Osteoblast (primary cell): ENCODE data around the gene RBM18. TPM values are rescaled to one million over a fixed set of nuclear protein-coding genes. Genes with fewer than 3 reads are reported as not detected.

ENCODE experiments used
- DNase-seq: peaks from one replicate; pipeline ENCODE4 v3.0.0; 2011; ENCODE audit warnings: low spot score, mixed read lengths; ENCODE audit not compliant: insufficient read length; ENCODE audit errors: missing footprints
- H2AFZ ChIP-seq: 2 replicates; pipeline ENCODE4 v1.6.0; 2011; ENCODE audit warnings: mild to moderate bottlenecking, low read length
- H3K27ac ChIP-seq: 2 replicates; pipeline ENCODE4 v1.5.1; 2011; ENCODE audit warnings: mild to moderate bottlenecking, low read depth, low read length, moderate library complexity
- H3K27me3 ChIP-seq: 2 replicates; pipeline ENCODE4 v1.6.0; 2012; ENCODE audit warnings: mild to moderate bottlenecking, control low read depth, inconsistent platforms, low read length, moderate library complexity; ENCODE audit not compliant: insufficient read depth
- H3K36me3 ChIP-seq: 2 replicates; pipeline ENCODE4 v1.5.1; 2011; ENCODE audit warnings: mild to moderate bottlenecking, low read length, control low read depth, moderate library complexity; ENCODE audit not compliant: insufficient read depth
- H3K4me1 ChIP-seq: 2 replicates; pipeline ENCODE4 v1.5.1; 2011; ENCODE audit warnings: mild to moderate bottlenecking, low read length, control low read depth, moderate library complexity; ENCODE audit not compliant: insufficient read depth
- H3K4me2 ChIP-seq: 2 replicates; pipeline ENCODE4 v1.6.0; 2011; ENCODE audit warnings: mild to moderate bottlenecking, low read length; ENCODE audit not compliant: insufficient read depth
- H3K4me3 ChIP-seq: fragments of 200-600 bp; sonication (generic); 3 replicates; pipeline ENCODE4 v1.5.1; 2012; ENCODE audit warnings: mild to moderate bottlenecking, low read length, inconsistent platforms; ENCODE audit not compliant: insufficient read depth
- H3K79me2 ChIP-seq: 2 replicates; pipeline ENCODE4 v1.6.0; 2012; ENCODE audit warnings: mild to moderate bottlenecking, low read length, control low read depth, inconsistent platforms; ENCODE audit not compliant: insufficient read depth
- H3K9me3 ChIP-seq: 2 replicates; pipeline ENCODE4 v1.5.1; 2011; ENCODE audit warnings: low read depth, low read length, control low read depth
- H4K20me1 ChIP-seq: 2 replicates; pipeline ENCODE4 v1.6.0; 2012; ENCODE audit warnings: mild to moderate bottlenecking, low read length, control low read depth; ENCODE audit not compliant: insufficient read depth
- CTCF ChIP-seq: IDR thresholded peaks from 2 replicates; pipeline ENCODE4 v1.5.1; 2011; ENCODE audit warnings: mild to moderate bottlenecking, low read depth, low read length, moderate library complexity; ENCODE audit errors: extremely low read depth
- total RNA-seq: library from RNA; depleted of rRNA; stranded (reverse); fragments of >200 nt; gene quantifications from 2 replicates; pipeline ENCODE4 v1.2.3, GENCODE V29; 2012

RBM18 gene
- total RNA-seq, 1 donor, result 10.9 TPM

- Histone ChIP-seq H3K4me2 (no peak overlapping the region), H3K27ac (no peak overlapping the region), H4K20me1 (peaks cover 2% of the 10 kb centered on the region), H3K79me2 (peaks cover 24% of the 10 kb centered on the region), H3K9me3 (no peaks in the 10 kb centered on the region), H3K4me3 (no peak overlapping the region), H3K4me1 (no peaks in the 10 kb centered on the region), H3K36me3 (peaks cover 44% of the 10 kb centered on the region), H2AFZ (no peak overlapping the region), H3K27me3 (no peaks in the 10 kb centered on the region)
- DNase-seq, result no peak
- TF ChIP-seq CTCF, result no peak
These were observed 13.3 kb downstream of the RBM18 start for GRCh38 chr9:122251351-122251750.

GRCh38 chr9:122248448-122248865, 16.2 kb downstream of the RBM18 start:
- Histone ChIP-seq H3K4me1 (no peaks in the 10 kb centered on the region), H3K27ac (no peak overlapping the region), H4K20me1 (peaks cover 2% of the 10 kb centered on the region), H3K9me3 (no peaks in the 10 kb centered on the region), H3K4me3 (no peak overlapping the region), H3K36me3 (peaks cover 68% of the 10 kb centered on the region), H3K79me2 (peaks cover 9% of the 10 kb centered on the region), H3K27me3 (no peaks in the 10 kb centered on the region), H2AFZ (no peak overlapping the region), H3K4me2 (no peak overlapping the region)
- DNase-seq, result no peak
- TF ChIP-seq CTCF, result no peak

GRCh38 chr9:122246666-122247065, 18.0 kb downstream of the RBM18 start:
- no peaks in the 10 kb centered on the region for H3K9me3 ChIP-seq
- no peaks in the 10 kb centered on the region for H3K4me1 ChIP-seq
- no peak for TF ChIP-seq CTCF
- no peak overlapping the region for H3K27ac ChIP-seq
- H3K36me3 ChIP-seq, result peaks cover 71% of the 10 kb centered on the region
- no peak for DNase-seq
- H3K4me2 ChIP-seq, result no peak overlapping the region
- H4K20me1 ChIP-seq, result peaks cover 1% of the 10 kb centered on the region
- H3K27me3 ChIP-seq, result no peaks in the 10 kb centered on the region
- no peak overlapping the region for H3K4me3 ChIP-seq
- no peak overlapping the region for H2AFZ ChIP-seq
- H3K79me2 ChIP-seq, result no peaks in the 10 kb centered on the region

GRCh38 chr9:122244349-122244748, 20.3 kb downstream of the RBM18 start:
- Histone ChIP-seq H3K79me2 (no peaks in the 10 kb centered on the region), H3K36me3 (peaks cover 72% of the 10 kb centered on the region), H2AFZ (no peak overlapping the region), H3K27me3 (no peaks in the 10 kb centered on the region), H3K27ac (no peak overlapping the region), H3K4me2 (no peak overlapping the region), H4K20me1 (peaks cover 3% of the 10 kb centered on the region), H3K4me1 (no peaks in the 10 kb centered on the region), H3K9me3 (no peaks in the 10 kb centered on the region), H3K4me3 (no peak overlapping the region)
- no peak for TF ChIP-seq CTCF
- DNase-seq, result no peak
